ENCODE measurements around the gene ASTN2.

- no peak for TF ChIP-seq CTCF (IDR thresholded peaks at IDR 0.05 in 8 of 11, conservative IDR thresholded peaks at IDR 0.05 in 3 of 11)
- no peak for TF ChIP-seq POLR2A (IDR thresholded peaks at IDR 0.05)
Observed at GRCh38 chr9:117075636-117076035, 339.2 kb downstream of the ASTN2 start.

All from spleen (tissue), 7 donors.